Upper lobe of left lung (tissue), 6 donors: ENCODE results near the gene ZNF688. TPM values are rescaled to one million over a fixed set of nuclear protein-coding genes. Genes with fewer than 3 reads are reported as not detected.

ENCODE experiments used
- ATAC-seq, 2 donors: fragments of 200-7000 bp; cut with Tn5 transposase; one replicate each; pipeline ENCODE4 v1.9.1; 2022; ENCODE audit warnings: mild to moderate bottlenecking in 2 of 2, moderate library complexity in 2 of 2; ENCODE audit not compliant: low FRiP score in 2 of 2
- DNase-seq, 2 donors: peaks; one replicate each; pipeline ENCODE4 v3.0.0-alpha.2; 2019 to 2020
- H3K27ac ChIP-seq, 4 donors: fragments of 200-600 bp; sonication (generic); one replicate each; pipeline ENCODE4 v1.5.1; 2016 to 2019
- H3K27me3 ChIP-seq, 4 donors: fragments of 200-600 bp; sonication (generic); one replicate each; pipeline ENCODE4 v1.5.1; 2017 to 2019
- H3K36me3 ChIP-seq, 4 donors: fragments of 200-600 bp; sonication (generic); one replicate each; pipeline ENCODE4 v1.5.1; 2016 to 2019
- H3K4me1 ChIP-seq, 4 donors: fragments of 200-600 bp; sonication (generic); one replicate each; pipeline ENCODE4 v1.5.1; 2018 to 2019
- H3K4me3 ChIP-seq, 4 donors: fragments of 200-600 bp; sonication (generic); one replicate each; pipeline ENCODE4 v1.5.1; 2017 to 2019; ENCODE audit warnings: mild to moderate bottlenecking in 2 of 4, moderate library complexity in 1 of 4
- H3K9me3 ChIP-seq, 4 donors: fragments of 200-600 bp; sonication (generic); one replicate each; pipeline ENCODE4 v1.5.1; 2018 to 2019
- CTCF ChIP-seq, 6 experiments: fragments of 450-650 bp in 4 of 6; fragments of 200-600 bp in 2 of 6; sonication (generic) in 2 of 6; IDR thresholded peaks; one replicate each; pipeline ENCODE4 v1.5.1; 2016 to 2019; ENCODE audit warnings: antibody characterized with exemption in 6 of 6
- EP300 ChIP-seq, 4 donors: sonication (generic); formaldehyde crosslinking; IDR thresholded peaks; one replicate each; pipeline ENCODE4 v1.5.1; 2017; ENCODE audit warnings: antibody characterized with exemption in 4 of 4, control low read depth in 2 of 4
- POLR2A ChIP-seq, 4 donors: fragments of 450-650 bp; IDR thresholded peaks; one replicate each; pipeline ENCODE4 v1.5.1; 2016 to 2017; ENCODE audit warnings: antibody characterized with exemption in 4 of 4, mild to moderate bottlenecking in 2 of 4
- POLR2AphosphoS5 ChIP-seq, 2 donors: sonication (generic); formaldehyde crosslinking; IDR thresholded peaks; one replicate each; pipeline ENCODE4 v1.5.1; 2017; ENCODE audit warnings: antibody characterized with exemption in 2 of 2
- WGBS, 2 donors: methylation state at CpG; one replicate each; pipeline ENCODE4 v1.1.5; 2017 to 2018; 5-methylcytosine and 5-hydroxymethylcytosine counted together
- total RNA-seq, 6 donors: library from RNA; depleted of rRNA in 4 of 6; stranded (reverse); fragments of >200 nt in 4 of 6; gene quantifications; one replicate each; pipeline versions ENCODE4 v1.1.0 to v1.2.1, GENCODE V29; 2016 to 2021
- donor health status: DM: no; HTN: no; CAD: no; lungs with moderate emphysema.
- donor health status: DM: no; HTN: yes; CAD: no; lungs with severe emphysema.

The ZNF688 gene
- total RNA-seq, 6 donors from 2014 or later: 15.0 to 34.6 (median 18.8) TPM

GRCh38 chr16:30558789-30559377 is 12.6 kb downstream of the ZNF688 start:
- 80 to 87% methylated on average over 21 of the region's 21 CpGs for WGBS, 2 donors
- Histone ChIP-seq H3K36me3 (peaks cover 2 to 24% (median 20%) of the 10 kb centered on the region in 4 donors), H3K27ac (peak overlapping the region; percentile 88 to 97 (median 95)), H3K27me3 (no peaks in the 10 kb centered on the region), H3K9me3 (no peaks in the 10 kb centered on the region), H3K4me3 (peak overlapping the region in 3 of 4 donors; percentile 70 to 91 (median 89)), H3K4me1 (peaks cover 15 to 41% (median 25%) of the 10 kb centered on the region in 4 donors)
- ATAC-seq (no peak), DNase-seq (no peak)
- TF ChIP-seq POLR2A (IDR thresholded peaks at IDR 0.05): peak in 1 of 4 donors; percentile 0
- TF ChIP-seq CTCF (IDR thresholded peaks at IDR 0.05): no peak

- ATAC-seq: peak; percentile 97 to 99
- no peaks in the 10 kb centered on the region for H3K27me3 ChIP-seq
- peaks cover 18 to 44% (median 29%) of the 10 kb centered on the region in 4 donors for H3K4me1 ChIP-seq
- H3K4me3 ChIP-seq: peak within 1 kb of the TSS; percentile 70 to 91 (median 84)
- TF ChIP-seq CTCF (IDR thresholded peaks at IDR 0.05): peak in 2 of 6 experiments; percentile 8 to 34
- no peak for TF ChIP-seq EP300 (IDR thresholded peaks at IDR 0.05)
- TF ChIP-seq POLR2AphosphoS5 (IDR thresholded peaks at IDR 0.05): peak; percentile 70 to 77
- peak in 3 of 4 donors; percentile 23 to 55 (median 55) for TF ChIP-seq POLR2A (IDR thresholded peaks at IDR 0.05)
- peak within 1 kb of the TSS; percentile 88 to 97 (median 95) for H3K27ac ChIP-seq
- H3K9me3 ChIP-seq: no peaks in the 10 kb centered on the region
- H3K36me3 ChIP-seq: peaks cover 2 to 28% (median 24%) of the 10 kb centered on the region in 4 donors
- 0 to 1% methylated on average over 5 to 64 of the region's 74 CpGs for WGBS, 2 donors
- DNase-seq: peak; percentile 97 to 99
These were observed 13.3 kb downstream of the ZNF688 start, which contains the start of gene ZNF764 for GRCh38 chr16:30557957-30558788. ZNF764 (minus strand) TSS chr16:30558374; CDS start chr16:30558182, 192 bp downstream.

- Histone ChIP-seq H3K27me3 (no peaks in the 10 kb centered on the region), H3K4me3 (peak overlapping the region; percentile 70 to 91 (median 84)), H3K27ac (peak overlapping the region; percentile 88 to 97 (median 95)), H3K9me3 (no peaks in the 10 kb centered on the region), H3K4me1 (peaks cover 21 to 49% (median 29%) of the 10 kb centered on the region in 4 donors), H3K36me3 (peaks cover 2 to 29% (median 26%) of the 10 kb centered on the region in 4 donors)
- WGBS, 2 donors: 0 to 2% methylated on average over 6 to 7 of the region's 17 CpGs
- ATAC-seq (no peak), DNase-seq (no peak)
- TF ChIP-seq POLR2AphosphoS5 (IDR thresholded peaks at IDR 0.05) (no peak), POLR2A (IDR thresholded peaks at IDR 0.05) (no peak), EP300 (IDR thresholded peaks at IDR 0.05) (no peak), CTCF (IDR thresholded peaks at IDR 0.05) (no peak)
These were observed 13.9 kb downstream of the ZNF688 start for GRCh38 chr16:30557707-30557956.

GRCh38 chr16:30556125-30556473 is 15.4 kb downstream of the ZNF688 start:
- Histone ChIP-seq H3K4me3 (no peak overlapping the region), H3K27me3 (no peaks in the 10 kb centered on the region), H3K9me3 (no peaks in the 10 kb centered on the region), H3K4me1 (peaks cover 17 to 57% (median 28%) of the 10 kb centered on the region in 4 donors), H3K36me3 (peaks cover 2 to 29% (median 26%) of the 10 kb centered on the region in 4 donors), H3K27ac (no peak overlapping the region)
- no peak for ATAC-seq
- TF ChIP-seq POLR2AphosphoS5 (IDR thresholded peaks at IDR 0.05) (no peak), EP300 (IDR thresholded peaks at IDR 0.05) (no peak), POLR2A (IDR thresholded peaks at IDR 0.05) (no peak), CTCF (IDR thresholded peaks at IDR 0.05) (no peak)
- no peak for DNase-seq
- WGBS, 2 donors: 83 to 84% methylated on average over 10 of the region's 10 CpGs
